Measurements from ENCODE around the gene SRMS.

DNA sequence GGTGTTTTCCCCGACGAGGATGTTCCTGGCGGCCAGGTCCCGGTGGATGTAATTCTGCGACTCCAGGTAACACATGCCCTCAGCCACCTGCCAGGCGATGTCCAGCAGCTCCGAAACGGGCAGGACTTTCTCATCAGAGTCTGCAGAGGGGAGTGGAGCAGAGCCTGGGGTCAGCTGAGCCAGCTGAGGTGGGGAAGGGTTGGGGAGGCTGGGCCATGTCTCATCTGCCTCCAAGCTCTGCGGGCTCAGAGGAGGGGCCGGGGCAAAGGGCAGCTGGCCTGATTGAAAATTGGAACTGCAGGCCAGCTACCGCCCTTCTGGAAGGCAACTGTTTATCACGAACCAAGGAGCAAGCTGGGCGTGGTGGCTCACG, 16.8 kb downstream of the SRMS start:
- TF ChIP-seq EZH2 (IDR thresholded peaks at IDR 0.05; ENCODE audit: low read length) = no peak
- TF ChIP-seq, protein P1, sequence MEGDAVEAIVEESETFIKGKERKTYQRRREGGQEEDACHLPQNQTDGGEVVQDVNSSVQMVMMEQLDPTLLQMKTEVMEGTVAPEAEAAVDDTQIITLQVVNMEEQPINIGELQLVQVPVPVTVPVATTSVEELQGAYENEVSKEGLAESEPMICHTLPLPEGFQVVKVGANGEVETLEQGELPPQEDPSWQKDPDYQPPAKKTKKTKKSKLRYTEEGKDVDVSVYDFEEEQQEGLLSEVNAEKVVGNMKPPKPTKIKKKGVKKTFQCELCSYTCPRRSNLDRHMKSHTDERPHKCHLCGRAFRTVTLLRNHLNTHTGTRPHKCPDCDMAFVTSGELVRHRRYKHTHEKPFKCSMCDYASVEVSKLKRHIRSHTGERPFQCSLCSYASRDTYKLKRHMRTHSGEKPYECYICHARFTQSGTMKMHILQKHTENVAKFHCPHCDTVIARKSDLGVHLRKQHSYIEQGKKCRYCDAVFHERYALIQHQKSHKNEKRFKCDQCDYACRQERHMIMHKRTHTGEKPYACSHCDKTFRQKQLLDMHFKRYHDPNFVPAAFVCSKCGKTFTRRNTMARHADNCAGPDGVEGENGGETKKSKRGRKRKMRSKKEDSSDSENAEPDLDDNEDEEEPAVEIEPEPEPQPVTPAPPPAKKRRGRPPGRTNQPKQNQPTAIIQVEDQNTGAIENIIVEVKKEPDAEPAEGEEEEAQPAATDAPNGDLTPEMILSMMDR (optimal IDR thresholded peaks at IDR 0.05 in 1 of 3, IDR thresholded peaks at IDR 0.05 in 1 of 3, conservative IDR thresholded peaks at IDR 0.05 in 1 of 3; ENCODE audit: extremely low read depth in 1 of 3, insufficient read depth in 2 of 3, low read length in 3 of 3) = no peak
